SK-N-SH treated with all-trans-retinoic acid at 6 μM for 48 hours (cell line): ENCODE results near the gene STIP1.

ENCODE experiments used
- ATAC-seq: fragments of 200-7000 bp; cut with Tn5 transposase; 3 replicates; pipeline ENCODE4 v1.9.1; 2020; ENCODE audit warnings: mild to moderate bottlenecking, moderate library complexity
- ARNTL ChIP-seq: fragments of 450-650 bp; formaldehyde crosslinking; IDR thresholded peaks from 2 replicates; pipeline ENCODE4 v1.5.0; 2020; ENCODE audit warnings: low read depth, mild to moderate bottlenecking, moderate library complexity, borderline replicate concordance
- BACH2 ChIP-seq: fragments of 250-450 bp; sonication (Bioruptor Pico); IDR thresholded peaks from 2 replicates; pipeline ENCODE4 v1.9.0; 2021; ENCODE audit warnings: mild to moderate bottlenecking, borderline replicate concordance
- CSDC2 ChIP-seq: fragments of 250-450 bp; sonication (Bioruptor Pico); IDR thresholded peaks from 2 replicates; pipeline ENCODE4 v1.5.0; 2020; ENCODE audit warnings: mild to moderate bottlenecking, moderate library complexity
- ESRRG ChIP-seq: fragments of 250-450 bp; sonication (Bioruptor Pico); IDR thresholded peaks from 2 replicates; pipeline ENCODE4 v1.6.1; 2021; ENCODE audit warnings: mild to moderate bottlenecking
- GLIS3 ChIP-seq: fragments of 250-450 bp; sonication (Bioruptor Pico); IDR thresholded peaks from 2 replicates; pipeline ENCODE4 v1.5.0; 2020; ENCODE audit warnings: mild to moderate bottlenecking, moderate library complexity
- OSR1 ChIP-seq: fragments of 250-450 bp; sonication (Bioruptor Pico); IDR thresholded peaks from 2 replicates; pipeline ENCODE4 v1.8.0; 2022; ENCODE audit warnings: moderate library complexity, mild to moderate bottlenecking, inconsistent platforms
- PPARA ChIP-seq: fragments of 250-450 bp; sonication (Bioruptor Pico); IDR thresholded peaks from 2 replicates; pipeline ENCODE4 v1.5.0; 2020; ENCODE audit warnings: mild to moderate bottlenecking, borderline replicate concordance
- RARB ChIP-seq: fragments of 250-450 bp; sonication (Bioruptor Pico); IDR thresholded peaks from 2 replicates; pipeline ENCODE4 v1.8.0; 2021; ENCODE audit warnings: mild to moderate bottlenecking, moderate library complexity
- SNAI2 ChIP-seq: fragments of 250-450 bp; sonication (Bioruptor Pico); IDR thresholded peaks from 2 replicates; pipeline ENCODE4 v1.5.0; 2020; ENCODE audit warnings: mild to moderate bottlenecking, moderate library complexity
- TCF4 ChIP-seq: fragments of 250-450 bp; sonication (Bioruptor Pico); IDR thresholded peaks from 2 replicates; pipeline ENCODE4 v1.8.0; 2021; ENCODE audit warnings: mild to moderate bottlenecking, moderate library complexity, borderline replicate concordance
- ZC3H10 ChIP-seq: fragments of 250-450 bp; sonication (Bioruptor Pico); IDR thresholded peaks from 2 replicates; pipeline ENCODE4 v1.5.1; 2021; ENCODE audit warnings: mild to moderate bottlenecking, moderate library complexity
- ZFP3 ChIP-seq: fragments of 250-450 bp; sonication (Bioruptor Pico); IDR thresholded peaks from 2 replicates; pipeline ENCODE4 v1.5.0; 2020; ENCODE audit warnings: mild to moderate bottlenecking, moderate library complexity
- ZNF565 ChIP-seq: fragments of 450-650 bp; formaldehyde crosslinking; conservative IDR thresholded peaks from 2 replicates; pipeline ENCODE4 v1.5.0; 2020; ENCODE audit warnings: low read depth, mild to moderate bottlenecking, moderate library complexity
- ZNF70 ChIP-seq: fragments of 450-650 bp; formaldehyde crosslinking; IDR thresholded peaks from 2 replicates; pipeline ENCODE4 v1.5.0; 2020; ENCODE audit warnings: mild to moderate bottlenecking, moderate library complexity
- ZNF8 ChIP-seq: fragments of 450-650 bp; formaldehyde crosslinking; IDR thresholded peaks from 2 replicates; pipeline ENCODE4 v1.5.0; 2020; ENCODE audit warnings: mild to moderate bottlenecking, moderate library complexity
- TF ChIP-seq, protein P1 (sequence below): fragments of 250-450 bp; sonication (Bioruptor Pico); IDR thresholded peaks from 2 replicates; pipeline ENCODE4 v1.8.0; 2020; ENCODE audit warnings: mild to moderate bottlenecking, moderate library complexity, borderline replicate concordance
- TF ChIP-seq, protein P2 (sequence below): fragments of 250-450 bp; sonication (Bioruptor Pico); IDR thresholded peaks from 2 replicates; pipeline ENCODE4 v1.8.0; 2021; ENCODE audit warnings: low read depth, mild to moderate bottlenecking, moderate library complexity, borderline replicate concordance
- TF ChIP-seq, protein P3 (sequence below): fragments of 250-450 bp; sonication (Bioruptor Pico); IDR thresholded peaks from 2 replicates; pipeline ENCODE4 v1.5.1; 2020; ENCODE audit warnings: low read depth, mild to moderate bottlenecking, moderate library complexity
- TF ChIP-seq, protein P4 (sequence below): fragments of 250-450 bp; sonication (Bioruptor Pico); IDR thresholded peaks from 2 replicates; pipeline ENCODE4 v1.5.0; 2020; ENCODE audit warnings: mild to moderate bottlenecking, moderate library complexity

Gene STIP1

DNA sequence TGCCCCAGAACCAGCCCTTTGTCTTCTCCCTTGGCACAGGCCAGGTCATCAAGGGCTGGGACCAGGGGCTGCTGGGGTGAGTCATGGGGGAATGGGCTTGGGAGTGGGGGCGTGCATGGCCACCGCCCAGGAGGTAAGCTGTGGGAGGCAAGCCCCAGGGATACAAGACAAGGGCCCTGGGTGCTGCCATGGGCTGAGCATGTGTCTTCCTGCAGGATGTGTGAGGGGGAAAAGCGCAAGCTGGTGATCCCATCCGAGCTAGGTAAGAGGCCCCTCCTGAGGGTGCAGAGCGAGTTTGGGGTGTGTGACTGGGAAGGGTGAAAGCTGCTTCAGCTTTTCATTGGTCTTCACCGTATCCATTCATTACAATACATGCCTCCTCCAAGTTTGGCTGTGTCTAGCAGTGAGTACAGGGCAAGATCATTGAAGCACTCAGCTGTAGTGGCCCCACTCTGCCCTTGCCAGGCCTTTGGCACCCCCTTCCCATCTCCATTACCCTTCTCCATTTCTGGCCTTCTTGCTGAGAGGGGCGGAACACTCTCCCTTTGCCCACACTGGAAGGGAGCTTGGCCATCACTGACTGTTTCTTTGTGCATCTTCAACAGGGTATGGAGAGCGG lies 57.4 kb downstream of the STIP1 start (continued):
- TF ChIP-seq ZC3H10 (CRISPR knock-in tag) = no peak
- TF ChIP-seq SNAI2 = no peak

DNA sequence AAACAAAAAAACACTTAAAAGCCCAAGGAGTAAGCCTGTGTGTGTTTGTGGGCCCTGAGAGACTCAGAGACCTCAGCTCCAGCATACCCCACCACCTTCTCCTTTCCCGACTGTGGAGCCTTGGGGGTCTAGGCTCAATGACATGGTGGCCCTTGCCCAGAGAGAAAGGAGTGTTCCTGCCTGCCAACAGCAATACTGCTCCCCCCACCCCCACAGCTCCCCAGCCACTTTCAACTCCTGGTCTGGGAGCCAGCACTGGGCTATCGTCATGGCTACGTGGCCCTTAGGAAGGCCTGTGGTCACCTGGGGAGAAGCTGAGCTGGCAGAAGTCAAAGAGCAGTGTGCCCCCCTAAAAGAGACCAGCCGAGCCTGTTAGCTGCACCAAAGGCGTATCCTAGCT lies 58.1 kb downstream of the STIP1 start:
- TF ChIP-seq PPARA (CRISPR knock-in tag) = no peak
- ATAC-seq = no peak

DNA sequence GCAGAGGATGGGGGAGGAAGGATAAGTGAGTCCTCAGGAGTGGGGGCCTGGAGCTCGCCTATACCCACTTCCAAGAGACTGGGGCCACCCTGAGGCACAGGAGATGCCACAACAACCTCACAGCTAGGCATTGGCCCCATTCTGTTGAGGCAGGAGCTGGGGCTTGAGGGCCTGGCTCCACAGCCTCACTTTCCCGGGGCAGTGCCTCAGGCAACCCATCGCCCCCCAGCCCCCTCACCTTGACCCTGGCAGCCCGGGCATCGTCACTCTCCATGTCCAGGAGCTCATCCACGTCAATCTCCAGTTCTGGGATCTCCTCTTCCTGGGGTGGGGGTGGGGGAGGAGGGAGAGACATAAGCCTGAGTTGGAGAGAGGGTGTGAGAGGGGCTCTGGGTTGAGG lies 59.0 kb downstream of the STIP1 start:
- ATAC-seq = no peak
- no peak for TF ChIP-seq TCF4 (CRISPR knock-in tag)
- TF ChIP-seq SNAI2 = no peak
- TF ChIP-seq ZNF565 (CRISPR knock-in tag) = no peak
- no peak for TF ChIP-seq OSR1 (CRISPR knock-in tag)
- TF ChIP-seq, protein P1, sequence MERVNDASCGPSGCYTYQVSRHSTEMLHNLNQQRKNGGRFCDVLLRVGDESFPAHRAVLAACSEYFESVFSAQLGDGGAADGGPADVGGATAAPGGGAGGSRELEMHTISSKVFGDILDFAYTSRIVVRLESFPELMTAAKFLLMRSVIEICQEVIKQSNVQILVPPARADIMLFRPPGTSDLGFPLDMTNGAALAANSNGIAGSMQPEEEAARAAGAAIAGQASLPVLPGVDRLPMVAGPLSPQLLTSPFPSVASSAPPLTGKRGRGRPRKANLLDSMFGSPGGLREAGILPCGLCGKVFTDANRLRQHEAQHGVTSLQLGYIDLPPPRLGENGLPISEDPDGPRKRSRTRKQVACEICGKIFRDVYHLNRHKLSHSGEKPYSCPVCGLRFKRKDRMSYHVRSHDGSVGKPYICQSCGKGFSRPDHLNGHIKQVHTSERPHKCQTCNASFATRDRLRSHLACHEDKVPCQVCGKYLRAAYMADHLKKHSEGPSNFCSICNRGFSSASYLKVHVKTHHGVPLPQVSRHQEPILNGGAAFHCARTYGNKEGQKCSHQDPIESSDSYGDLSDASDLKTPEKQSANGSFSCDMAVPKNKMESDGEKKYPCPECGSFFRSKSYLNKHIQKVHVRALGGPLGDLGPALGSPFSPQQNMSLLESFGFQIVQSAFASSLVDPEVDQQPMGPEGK (CRISPR knock-in tag) = no peak
- no peak for TF ChIP-seq GLIS3
- TF ChIP-seq, protein P2, sequence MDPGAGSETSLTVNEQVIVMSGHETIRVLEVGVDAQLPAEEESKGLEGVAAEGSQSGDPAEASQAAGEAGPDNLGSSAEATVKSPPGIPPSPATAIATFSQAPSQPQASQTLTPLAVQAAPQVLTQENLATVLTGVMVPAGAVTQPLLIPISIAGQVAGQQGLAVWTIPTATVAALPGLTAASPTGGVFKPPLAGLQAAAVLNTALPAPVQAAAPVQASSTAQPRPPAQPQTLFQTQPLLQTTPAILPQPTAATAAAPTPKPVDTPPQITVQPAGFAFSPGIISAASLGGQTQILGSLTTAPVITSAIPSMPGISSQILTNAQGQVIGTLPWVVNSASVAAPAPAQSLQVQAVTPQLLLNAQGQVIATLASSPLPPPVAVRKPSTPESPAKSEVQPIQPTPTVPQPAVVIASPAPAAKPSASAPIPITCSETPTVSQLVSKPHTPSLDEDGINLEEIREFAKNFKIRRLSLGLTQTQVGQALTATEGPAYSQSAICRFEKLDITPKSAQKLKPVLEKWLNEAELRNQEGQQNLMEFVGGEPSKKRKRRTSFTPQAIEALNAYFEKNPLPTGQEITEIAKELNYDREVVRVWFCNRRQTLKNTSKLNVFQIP (CRISPR knock-in tag) = no peak
- TF ChIP-seq, protein P3, sequence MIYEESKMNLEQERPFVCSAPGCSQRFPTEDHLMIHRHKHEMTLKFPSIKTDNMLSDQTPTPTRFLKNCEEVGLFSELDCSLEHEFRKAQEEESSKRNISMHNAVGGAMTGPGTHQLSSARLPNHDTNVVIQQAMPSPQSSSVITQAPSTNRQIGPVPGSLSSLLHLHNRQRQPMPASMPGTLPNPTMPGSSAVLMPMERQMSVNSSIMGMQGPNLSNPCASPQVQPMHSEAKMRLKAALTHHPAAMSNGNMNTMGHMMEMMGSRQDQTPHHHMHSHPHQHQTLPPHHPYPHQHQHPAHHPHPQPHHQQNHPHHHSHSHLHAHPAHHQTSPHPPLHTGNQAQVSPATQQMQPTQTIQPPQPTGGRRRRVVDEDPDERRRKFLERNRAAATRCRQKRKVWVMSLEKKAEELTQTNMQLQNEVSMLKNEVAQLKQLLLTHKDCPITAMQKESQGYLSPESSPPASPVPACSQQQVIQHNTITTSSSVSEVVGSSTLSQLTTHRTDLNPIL = no peak
- no peak for TF ChIP-seq CSDC2 (CRISPR knock-in tag)
- no peak for TF ChIP-seq ZNF70
- no peak for TF ChIP-seq ZC3H10 (CRISPR knock-in tag)
- TF ChIP-seq ESRRG (CRISPR knock-in tag) = no peak
- no peak for TF ChIP-seq ZNF8 (CRISPR knock-in tag)
- TF ChIP-seq RARB = no peak
- TF ChIP-seq ARNTL (CRISPR knock-in tag) = no peak
- TF ChIP-seq ZFP3 (CRISPR knock-in tag) = no peak
- TF ChIP-seq, protein P4, sequence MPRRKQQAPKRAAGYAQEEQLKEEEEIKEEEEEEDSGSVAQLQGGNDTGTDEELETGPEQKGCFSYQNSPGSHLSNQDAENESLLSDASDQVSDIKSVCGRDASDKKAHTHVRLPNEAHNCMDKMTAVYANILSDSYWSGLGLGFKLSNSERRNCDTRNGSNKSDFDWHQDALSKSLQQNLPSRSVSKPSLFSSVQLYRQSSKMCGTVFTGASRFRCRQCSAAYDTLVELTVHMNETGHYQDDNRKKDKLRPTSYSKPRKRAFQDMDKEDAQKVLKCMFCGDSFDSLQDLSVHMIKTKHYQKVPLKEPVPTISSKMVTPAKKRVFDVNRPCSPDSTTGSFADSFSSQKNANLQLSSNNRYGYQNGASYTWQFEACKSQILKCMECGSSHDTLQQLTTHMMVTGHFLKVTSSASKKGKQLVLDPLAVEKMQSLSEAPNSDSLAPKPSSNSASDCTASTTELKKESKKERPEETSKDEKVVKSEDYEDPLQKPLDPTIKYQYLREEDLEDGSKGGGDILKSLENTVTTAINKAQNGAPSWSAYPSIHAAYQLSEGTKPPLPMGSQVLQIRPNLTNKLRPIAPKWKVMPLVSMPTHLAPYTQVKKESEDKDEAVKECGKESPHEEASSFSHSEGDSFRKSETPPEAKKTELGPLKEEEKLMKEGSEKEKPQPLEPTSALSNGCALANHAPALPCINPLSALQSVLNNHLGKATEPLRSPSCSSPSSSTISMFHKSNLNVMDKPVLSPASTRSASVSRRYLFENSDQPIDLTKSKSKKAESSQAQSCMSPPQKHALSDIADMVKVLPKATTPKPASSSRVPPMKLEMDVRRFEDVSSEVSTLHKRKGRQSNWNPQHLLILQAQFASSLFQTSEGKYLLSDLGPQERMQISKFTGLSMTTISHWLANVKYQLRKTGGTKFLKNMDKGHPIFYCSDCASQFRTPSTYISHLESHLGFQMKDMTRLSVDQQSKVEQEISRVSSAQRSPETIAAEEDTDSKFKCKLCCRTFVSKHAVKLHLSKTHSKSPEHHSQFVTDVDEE (CRISPR knock-in tag) = no peak
- TF ChIP-seq PPARA (CRISPR knock-in tag) = no peak

DNA sequence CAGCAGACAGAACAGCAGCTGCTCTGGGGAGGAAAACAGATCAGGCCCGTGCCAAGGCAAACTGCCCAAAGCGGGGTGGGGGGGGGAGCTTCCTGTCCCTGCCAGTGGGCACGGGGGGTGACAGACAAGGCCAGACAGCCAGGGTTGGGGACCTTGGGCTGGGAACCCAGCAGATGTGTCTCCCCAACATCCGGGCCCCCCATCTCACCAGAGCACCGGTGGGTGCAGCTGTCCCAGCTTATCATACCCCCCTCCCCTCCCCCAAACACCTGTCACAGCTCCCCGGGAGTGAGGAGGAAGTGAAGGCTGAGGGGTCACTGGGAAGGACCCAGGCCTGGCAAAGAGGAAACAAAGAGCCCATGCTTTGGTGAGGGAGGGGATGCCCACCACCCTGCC lies 59.4 kb downstream of the STIP1 start:
- no peak for ATAC-seq
- TF ChIP-seq BACH2 = no peak
- TF ChIP-seq, protein P1 (CRISPR knock-in tag) = peak; percentile 51; the same call in 1 of the 2 replicates
